ENCODE results near the gene OR52E2.

DNA sequence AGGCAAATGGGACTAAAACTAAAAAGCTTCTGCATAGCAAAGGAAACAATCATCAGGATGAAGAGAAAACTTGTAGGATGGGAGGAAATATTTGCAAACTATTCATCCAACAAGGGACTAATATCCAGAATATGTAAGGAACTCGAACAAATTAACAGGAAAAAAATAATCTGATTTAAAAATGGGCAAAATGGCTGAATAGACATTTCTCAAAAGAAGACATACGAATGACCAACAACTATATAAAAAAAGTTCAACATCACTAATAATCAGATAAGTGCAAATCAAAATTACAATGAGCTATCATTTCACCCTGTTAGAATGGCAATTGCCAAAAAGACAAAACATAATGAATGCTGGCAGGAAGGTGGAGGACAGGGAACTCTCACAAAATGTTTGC lies 22.0 kb upstream of the OR52E2 start:
- TF ChIP-seq TAF1 (IDR thresholded peaks at IDR 0.05; ENCODE audit: low read depth, low read length): no peak
- no peak for TF ChIP-seq POLR2AphosphoS5 (IDR thresholded peaks at IDR 0.05; ENCODE audit: low read depth, low read length)
- no peak for TF ChIP-seq POLR2A (IDR thresholded peaks at IDR 0.05; ENCODE audit: low read depth, low read length)
- TF ChIP-seq SPI1 (IDR thresholded peaks at IDR 0.05; ENCODE audit: low read depth, low read length): no peak
